ENCODE data around the gene GNB1L.
"Not testable (repeated sequence)": the region's sequence is repeated elsewhere in the genome, so short reads cannot be mapped to it uniquely, and the experiment has no call there.

Gene GNB1L

DNA sequence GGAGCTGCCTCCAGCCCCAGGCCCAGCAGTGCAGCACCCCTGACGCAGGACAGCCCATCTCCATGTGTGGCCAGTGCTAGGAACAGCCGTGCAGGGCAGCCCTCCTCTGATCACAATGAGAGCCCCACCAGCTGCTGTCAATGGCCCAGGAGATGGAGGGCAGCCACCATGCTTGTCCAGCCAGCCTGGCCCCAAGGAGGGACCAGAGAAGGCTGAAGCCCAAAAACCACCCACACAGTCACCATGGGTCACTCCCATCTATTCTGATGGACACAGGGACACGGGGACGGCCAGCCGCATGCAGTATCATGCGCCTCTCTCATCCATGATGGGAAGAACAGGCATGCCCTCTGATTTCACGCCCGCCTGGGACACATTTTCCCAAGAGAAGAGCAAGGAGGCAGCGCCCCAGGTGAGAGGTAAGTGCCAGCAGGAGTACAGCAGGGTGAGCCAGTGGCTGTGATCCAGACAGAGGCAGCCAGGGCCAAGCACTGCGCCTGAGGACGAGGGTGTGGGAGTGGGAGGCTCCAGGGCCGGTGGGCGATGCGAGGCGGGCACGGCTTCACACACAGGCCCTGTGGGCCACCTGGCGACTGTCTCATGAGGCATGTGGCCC lies 33.6 kb upstream of the GNB1L start:
- no peak for DNase-seq

DNA sequence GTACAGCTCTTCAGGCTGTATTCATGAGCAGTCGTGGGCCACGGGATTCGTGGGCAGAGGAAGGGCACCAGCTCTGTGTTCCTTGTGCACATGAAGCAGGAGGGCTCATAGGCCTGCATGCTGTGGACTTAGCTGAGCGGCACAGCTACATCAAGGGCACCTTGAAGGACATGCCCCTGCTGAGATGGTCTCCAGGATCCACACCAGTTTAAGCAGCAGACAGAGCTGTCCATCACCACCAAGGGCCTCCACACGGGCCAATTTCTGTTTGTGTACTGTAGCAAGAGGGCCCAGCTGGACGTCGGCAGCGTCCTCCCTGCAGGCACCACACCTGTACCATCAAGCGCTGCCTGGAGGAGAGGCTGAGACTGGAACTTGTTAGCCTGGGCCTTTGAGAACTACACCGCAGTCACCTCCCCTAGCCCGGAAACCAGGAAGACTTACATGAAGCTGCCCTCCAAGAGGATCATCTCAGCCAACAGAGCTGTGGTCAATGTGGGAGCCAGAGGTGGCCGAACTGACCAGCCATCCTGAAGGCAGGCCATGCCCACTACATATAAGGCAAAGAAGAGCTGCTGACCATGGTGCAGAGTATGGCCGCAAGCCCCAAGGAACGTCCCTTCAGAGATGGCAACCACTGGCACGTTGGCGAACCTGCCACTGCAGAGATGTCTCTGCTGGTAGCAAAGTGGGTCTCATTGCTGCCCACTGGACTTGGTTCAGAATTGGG lies 32.7 kb upstream of the GNB1L start:
- no peak for DNase-seq

GRCh38 chr22:19886605-19887255 lies 32.1 kb upstream of the GNB1L start:
- no peak for DNase-seq

GRCh38 chr22:19885841-19886592 lies 31.3 kb upstream of the GNB1L start:
- no peak for DNase-seq

GRCh38 chr22:19884954-19885751 lies 30.5 kb upstream of the GNB1L start:
- DNase-seq: no peak

DNA sequence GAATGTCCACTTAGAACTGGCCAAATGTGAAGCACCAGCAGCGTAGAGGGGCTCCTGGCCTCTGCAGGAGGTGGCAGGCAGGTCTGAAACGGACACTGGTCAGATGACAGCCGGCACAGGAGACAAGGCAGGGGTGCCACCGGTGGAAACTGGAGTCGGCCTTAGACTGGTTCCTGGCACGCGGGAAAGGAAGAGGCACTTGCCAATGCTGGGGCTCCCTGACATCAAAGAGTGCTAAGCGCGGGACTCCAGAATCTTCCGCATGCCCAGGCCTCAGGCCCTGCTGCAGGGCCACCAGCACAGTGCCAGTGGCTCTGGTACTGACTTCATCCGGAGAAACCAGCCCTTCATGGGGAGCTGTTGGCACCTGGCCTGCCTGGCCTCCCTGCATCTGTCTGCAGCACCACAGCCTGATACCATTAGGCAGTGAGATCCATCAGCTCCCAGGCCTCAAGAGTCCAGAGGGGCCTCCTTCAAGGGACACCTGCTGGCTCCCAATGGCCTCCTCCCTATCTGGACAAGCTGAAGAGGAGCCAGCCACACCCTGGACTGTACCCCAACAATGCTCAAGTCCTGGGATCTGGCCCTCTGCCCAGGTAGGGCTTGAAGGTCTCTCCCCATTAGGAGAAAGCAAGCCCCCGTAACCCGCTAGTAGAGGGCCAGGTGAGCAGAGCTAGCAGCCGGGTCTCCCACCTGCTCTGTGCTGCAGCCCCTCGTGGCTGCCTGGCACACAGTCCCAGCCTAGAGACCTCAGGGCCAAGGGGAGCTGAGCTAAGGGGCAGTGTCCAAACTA lies 29.7 kb upstream of the GNB1L start:
- DNase-seq: no peak

DNA sequence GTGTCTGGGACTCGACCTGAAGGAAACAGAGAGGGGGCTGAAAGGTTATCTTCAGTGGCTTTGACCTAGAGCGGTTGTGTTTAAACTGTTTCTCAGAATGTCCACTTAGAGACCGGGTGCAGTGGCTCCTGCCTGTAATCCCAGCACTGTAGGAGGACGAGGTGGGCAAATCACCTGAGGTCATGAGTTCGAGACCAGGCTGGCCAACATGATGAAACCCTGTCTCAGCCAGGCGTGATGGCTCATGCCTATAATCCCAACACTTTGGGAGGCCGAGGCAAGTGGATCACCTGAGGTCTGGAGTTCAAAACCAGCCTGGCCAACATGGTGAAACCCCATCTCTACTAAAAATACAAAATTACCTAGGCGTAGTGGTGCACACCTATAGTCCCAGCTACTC lies 28.8 kb upstream of the GNB1L start:
- not testable (repeated sequence) for DNase-seq

GRCh38 chr22:19882446-19883381 lies 28.0 kb upstream of the GNB1L start:
- no peak for DNase-seq

- no peak for DNase-seq
Measured at GRCh38 chr22:19880786-19881569, 26.3 kb upstream of the GNB1L start.

DNA sequence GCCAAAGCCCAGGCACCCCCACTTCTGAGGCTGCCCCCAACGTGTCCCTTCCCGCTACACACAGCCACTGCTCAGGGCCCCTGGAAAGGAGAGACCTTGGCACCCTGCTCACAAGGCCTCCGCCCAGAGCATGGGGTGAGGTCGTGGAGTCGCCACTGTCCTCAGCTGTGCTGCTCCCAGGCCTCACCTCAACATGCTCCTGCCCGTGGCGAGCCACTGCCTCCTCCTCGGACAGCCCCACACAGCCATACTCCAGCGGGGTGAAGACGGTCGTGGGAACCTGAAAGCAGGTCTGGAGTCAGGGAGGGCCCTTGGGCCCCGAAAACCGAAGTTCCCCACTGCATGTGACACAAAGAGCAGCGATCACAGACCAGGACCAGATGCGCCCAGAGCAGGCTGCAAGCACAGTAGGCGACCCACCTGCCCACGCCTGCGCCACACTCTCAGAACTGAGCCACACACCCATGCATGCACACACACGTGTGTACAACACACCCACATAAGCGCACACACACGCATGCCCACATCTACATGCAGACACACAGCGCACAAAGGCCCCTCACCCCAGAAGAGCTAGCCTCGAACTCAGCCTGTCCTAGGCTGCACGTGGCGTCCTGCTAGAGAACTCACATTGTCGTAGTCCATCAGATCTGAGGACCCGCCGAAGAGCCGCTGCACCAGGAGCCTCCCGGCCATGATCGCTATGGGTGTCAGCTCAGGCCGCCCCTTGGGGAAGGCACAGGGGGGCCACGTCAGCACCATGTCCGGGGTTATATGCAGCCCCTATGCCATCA lies 25.5 kb upstream of the GNB1L start:
- no peak for DNase-seq

GRCh38 chr22:19879643-19879991 lies 24.9 kb upstream of the GNB1L start:
- DNase-seq: no peak

- no peak for DNase-seq
Measured at GRCh38 chr22:19879246-19879570, 24.5 kb upstream of the GNB1L start.

GRCh38 chr22:19878461-19879245 lies 24.0 kb upstream of the GNB1L start:
- no peak for DNase-seq

DNA sequence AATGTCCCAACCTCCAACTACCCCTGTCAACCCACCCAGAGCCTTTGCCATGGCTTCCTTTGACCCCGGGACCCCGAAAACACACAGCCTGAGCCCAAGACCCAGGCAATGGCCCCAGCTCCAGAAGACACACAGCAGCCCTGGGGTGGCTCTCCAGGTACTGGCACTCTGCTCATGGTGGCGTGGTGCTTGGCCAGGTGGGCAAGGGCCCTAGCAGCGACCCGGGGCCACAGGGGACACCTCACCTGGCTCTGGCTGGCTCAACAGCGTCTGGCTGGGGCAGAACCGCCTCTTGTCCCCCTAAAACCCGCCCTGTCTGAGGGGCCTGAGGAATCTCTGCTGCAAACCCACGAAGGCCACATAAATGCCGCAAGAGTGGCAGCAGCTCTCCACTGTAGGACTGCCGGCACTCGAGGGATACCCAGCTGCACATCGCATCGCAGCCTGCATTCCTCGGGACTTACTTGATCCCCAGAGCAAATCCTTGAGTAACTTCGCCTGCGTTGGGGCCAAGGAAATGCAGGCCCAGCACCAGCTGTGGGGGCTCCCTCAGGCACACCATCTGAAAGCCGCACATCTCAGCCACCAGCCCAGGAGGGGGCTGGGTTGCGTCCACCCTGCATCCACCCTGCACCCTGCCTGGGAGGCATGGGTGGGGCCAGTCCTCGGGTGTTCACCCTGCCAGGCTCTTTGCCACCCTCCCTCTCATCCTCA lies 23.1 kb upstream of the GNB1L start:
- no peak for DNase-seq

- no peak for DNase-seq
Measured at GRCh38 chr22:19876941-19877625, 22.4 kb upstream of the GNB1L start.

GRCh38 chr22:19876314-19876940 lies 21.8 kb upstream of the GNB1L start:
- DNase-seq: no peak

All from RPMI8226 (cell line).